HG03520 (cell line): Measurements from ENCODE around the gene UNC119.

Experiments used
- ATAC-seq: cut with Tn5 transposase; IDR thresholded peaks from one replicate; pipeline ENCODE4 v1.9.1; 2021; ENCODE audit warnings: mild to moderate bottlenecking, moderate library complexity; ENCODE audit not compliant: unreplicated experiment

Gene UNC119

DNA sequence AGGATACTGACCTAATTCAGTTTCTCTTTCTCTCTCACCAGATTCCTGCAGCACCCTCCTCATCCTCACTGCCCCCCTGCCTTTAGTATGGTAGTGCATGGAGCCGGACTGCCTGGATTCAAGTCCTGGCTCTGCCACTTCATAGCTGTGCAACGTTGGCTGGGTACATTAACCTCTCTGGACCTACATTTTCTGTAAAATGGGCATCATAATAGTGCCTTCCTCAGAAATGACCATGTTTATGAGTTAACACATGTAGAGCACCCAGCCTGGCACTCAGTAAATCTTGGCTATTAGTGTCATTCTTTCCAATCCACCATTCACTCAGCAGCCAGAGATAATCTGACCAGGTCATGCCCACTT is 7.3 kb downstream of the UNC119 start:
- no peak for ATAC-seq

GRCh38 chr17:28544402-28545140 is 7.9 kb downstream of the UNC119 start:
- no peak for ATAC-seq

DNA sequence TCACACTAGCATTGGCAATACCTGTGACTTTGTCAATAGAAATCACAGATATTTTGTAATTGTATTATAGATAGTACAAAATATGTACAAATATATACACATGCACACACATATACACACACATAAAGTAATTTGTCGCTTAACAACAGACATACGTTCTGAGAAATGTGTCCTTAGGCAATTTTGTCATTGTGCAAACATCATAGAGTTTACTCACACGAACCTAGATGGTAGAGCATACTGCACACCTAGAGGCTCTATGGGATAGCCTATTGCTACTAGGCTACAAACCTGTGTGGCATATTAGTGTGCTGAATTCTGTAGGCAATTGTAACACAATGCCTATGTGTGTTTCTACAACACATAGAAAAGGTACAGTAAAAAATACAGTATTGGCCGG is 11.0 kb downstream of the UNC119 start:
- no peak for ATAC-seq

GRCh38 chr17:28540231-28540630 is 12.2 kb downstream of the UNC119 start:
- no peak for ATAC-seq

- ATAC-seq = no peak
These were observed 14.0 kb downstream of the UNC119 start for GRCh38 chr17:28538296-28538895.

DNA sequence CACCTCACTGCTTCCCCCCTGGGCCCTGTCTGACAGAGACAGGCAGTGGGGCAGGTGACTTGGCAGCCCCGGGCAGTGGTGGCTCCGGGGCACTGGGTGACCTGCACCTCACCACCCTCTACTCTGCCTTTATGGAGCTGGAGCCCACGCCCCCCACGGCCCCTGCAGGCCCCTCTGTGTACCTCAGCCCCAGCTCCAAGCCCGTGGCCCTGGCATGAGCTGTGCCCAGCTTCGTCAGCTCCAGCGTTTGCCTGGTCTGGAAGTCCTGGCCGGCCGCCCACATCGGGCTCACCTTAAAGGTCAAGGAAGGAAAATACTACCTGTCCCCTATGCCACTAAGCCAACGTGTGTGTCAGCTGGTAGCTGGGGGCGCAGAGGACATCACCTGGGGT is 15.2 kb downstream of the UNC119 start:
- ATAC-seq = no peak

DNA sequence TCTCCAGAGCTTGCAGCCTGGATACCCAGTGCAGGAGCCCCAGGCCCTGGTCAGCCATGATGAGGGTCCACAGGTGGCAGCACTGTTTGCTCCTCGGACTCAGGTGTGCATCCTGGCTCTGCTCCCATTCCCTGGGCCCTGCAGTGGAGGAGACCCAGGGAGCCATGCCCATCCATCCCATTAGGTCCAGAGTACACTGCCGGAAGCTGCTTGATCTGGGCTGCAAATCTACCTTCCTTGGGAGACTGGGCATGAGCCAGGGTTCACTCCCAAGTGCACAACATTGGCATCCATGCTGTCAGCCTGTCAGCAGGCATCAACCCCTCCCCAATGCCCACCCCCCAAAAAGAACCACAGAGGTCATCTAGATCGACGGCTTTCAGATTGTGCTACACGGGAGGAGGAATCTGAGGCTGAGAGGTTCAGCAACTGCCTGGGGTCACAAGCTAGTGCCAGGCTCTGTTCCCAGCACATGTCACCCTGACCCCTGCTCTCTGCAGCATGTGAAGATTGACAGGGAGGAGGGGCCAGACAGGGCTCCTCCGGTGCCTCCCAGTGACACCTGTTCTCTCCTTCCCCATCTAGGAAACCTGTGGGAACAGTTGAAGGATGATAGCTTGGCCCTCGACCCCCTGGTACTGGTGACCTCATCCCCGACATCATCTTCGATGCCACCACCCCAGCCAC is 15.7 kb downstream of the UNC119 start:
- no peak for ATAC-seq

- ATAC-seq = no peak
These were observed 17.6 kb downstream of the UNC119 start for GRCh38 chr17:28534740-28535375.

DNA sequence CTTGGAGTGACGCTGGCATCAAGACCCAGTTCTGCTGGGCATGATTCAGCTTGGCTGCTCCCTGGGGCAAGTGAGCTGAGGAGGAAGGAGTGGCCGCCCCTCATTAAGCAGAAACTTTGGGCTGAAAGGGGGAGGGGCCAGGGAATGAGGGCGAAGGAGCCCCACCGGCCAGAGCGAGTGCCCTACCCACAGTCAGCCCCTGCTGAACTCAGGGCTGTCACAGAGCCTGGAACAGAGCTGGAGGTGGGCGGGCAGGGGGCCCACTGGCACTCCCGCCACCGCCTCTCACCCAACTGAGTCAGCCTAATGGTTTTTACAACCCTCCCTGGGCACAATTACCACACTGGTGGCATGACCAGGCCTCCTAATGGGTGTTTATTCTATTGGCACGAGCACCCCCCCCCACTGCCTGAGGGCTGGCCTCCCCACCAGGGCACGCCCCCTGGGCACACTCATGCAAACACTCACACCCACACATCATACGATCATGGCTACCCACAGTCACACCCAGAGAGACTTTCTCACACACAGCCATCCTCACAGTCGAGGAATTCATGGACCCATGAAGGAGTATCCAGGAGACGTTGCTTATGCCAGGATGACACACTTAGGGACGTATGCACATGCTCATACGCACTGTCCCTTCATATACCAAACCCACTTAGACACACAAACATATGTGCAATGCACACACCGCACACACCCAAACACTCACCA is 19.2 kb downstream of the UNC119 start:
- ATAC-seq = no peak

DNA sequence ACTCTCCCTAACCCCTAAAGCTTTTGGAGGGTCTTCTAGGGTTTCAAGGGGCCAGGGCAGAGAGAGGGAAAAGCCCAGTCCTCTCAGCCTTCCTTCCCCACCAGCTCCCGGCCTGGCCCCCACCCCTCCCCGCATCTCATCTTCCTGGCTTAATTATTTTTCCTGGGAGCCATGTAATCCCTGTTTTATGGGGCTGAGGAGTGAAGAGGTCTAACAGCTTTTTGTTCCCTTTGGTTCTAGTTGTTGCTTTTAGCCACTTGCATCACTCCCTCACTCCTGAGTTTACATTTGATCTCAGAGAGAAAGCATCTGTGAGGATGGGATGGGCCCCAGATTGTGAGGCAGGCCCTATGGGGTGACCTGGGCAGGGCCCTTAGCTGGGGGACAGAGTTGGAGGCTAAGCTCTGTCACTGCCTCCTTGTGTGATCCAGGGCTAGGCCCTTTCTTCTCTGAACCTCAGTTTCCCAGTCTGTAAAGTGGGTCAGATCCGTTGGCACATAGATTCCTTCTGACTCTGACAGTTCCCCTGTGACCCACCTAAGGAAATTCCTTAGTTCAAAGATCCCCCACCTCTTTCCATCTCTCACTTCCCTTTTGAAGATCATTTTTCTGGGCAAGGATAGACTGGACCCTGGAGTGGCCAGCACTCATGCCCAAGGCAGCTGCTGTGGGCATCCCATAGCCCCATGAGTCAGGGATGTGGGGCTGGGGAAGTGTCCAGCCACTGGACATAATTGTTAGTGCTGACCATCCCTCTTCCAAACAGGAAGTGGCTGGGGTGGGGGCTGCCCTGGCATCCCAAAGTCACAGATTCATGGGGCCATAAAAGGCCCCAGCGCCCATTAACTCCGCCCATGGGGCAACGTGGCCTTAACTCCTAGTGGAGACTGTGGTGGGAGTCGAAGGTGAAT is 20.1 kb downstream of the UNC119 start:
- ATAC-seq = no peak

DNA sequence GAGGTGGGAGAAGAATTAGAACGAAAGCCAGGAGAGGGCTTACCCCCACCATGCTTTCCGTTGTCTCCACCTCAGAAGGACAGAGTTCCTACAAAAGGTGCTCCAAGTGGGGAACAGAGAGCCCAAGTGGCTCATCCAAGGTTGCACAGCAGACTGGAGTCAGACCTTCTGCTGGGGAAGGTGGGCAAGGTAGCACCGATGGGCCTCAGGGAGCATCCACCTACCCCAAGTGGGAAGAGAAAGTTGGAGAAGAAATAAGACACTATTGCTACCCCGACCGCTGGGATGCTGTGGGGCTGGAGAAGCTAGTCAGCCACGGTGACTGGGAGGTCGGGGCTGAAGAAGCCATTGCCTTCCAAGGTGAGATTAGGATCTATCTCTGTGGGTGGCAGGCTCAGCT is 21.5 kb downstream of the UNC119 start:
- ATAC-seq = no peak

- no peak for ATAC-seq
These were observed 22.2 kb downstream of the UNC119 start for GRCh38 chr17:28530250-28530649.

DNA sequence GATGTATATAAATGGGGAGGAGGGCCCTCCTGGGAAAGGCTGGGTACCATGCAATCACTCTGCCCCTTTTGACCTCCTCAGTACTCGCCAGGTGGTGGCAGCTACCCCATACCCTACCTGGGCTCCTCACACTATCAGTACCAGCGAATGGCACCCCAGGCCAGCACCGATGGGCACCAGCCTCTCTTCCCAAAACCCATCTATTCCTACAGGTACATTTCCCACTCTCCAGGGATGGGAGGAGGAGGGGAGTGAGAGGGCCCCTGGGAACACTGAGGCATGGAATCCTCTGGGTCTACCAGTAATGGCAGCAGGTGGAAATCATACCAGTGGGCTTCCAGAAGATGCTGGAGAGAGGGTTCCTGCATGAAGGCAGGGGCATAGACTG is 23.4 kb downstream of the UNC119 start:
- no peak for ATAC-seq

GRCh38 chr17:28528327-28529012 is 24.0 kb downstream of the UNC119 start:
- ATAC-seq = no peak

DNA sequence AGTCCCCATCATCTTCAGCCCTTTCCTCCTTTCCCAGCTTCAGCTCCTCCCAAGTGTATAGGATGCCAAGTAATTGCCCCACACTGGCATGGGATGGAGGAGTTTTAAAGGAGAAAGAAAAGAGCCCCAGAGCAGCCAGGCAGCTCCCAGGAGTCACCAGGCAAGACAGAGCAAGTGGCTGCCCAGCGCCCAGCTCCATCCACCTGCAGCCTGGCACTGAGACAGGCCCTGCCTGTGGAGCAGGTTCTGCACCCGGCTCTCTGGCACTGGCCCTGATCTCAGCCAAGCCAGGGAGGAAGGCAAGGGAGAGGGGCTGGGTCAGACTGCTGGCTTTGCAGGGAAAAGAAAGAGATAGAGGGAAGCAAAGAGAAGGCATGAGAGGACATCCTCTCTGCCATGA is 24.6 kb downstream of the UNC119 start:
- ATAC-seq = no peak

DNA sequence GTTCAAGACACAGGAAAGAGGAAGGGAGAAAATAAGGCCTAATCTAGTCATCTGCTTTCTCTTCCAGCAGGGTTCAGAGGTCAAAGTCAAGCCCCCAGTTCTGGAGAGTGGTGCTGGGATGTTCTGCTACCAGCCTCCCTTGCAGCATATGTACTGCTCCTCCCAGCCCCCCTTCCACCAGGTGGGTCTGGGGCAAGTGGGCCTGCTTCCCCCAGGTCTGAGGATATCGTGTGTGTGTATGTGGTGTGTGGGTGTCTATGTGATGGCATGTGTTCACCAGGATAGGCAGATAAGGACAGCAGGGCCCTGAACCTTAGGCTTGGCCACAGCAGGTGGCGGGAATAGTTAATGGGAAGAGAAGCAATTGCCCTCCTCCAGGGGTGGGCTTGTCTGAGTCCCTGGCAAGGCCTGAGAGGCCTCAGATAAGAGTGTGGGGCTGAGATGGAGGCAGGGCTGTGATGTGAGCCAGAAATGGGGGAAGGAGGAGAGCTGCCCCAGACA is 25.2 kb downstream of the UNC119 start:
- no peak for ATAC-seq

DNA sequence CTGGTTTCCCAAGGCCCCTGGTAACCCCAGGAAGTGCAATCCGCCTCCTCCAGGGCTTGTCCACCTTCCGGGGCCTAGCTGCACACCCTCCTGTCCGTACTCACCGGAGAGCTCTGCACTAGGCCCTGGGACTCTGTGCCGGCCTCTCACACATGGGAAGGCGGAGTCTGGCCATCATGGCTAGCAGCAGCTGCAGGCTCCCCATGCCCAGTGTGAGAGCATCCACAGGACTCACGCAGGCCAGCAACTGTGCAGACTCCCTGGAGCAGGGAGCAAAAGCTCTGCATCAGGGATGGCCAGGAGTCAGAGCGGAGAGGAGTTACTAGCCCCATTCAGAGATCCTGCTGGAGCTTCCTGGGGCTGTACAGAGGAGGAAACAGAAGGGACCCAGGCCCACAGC is 26.0 kb downstream of the UNC119 start:
- no peak for ATAC-seq

DNA sequence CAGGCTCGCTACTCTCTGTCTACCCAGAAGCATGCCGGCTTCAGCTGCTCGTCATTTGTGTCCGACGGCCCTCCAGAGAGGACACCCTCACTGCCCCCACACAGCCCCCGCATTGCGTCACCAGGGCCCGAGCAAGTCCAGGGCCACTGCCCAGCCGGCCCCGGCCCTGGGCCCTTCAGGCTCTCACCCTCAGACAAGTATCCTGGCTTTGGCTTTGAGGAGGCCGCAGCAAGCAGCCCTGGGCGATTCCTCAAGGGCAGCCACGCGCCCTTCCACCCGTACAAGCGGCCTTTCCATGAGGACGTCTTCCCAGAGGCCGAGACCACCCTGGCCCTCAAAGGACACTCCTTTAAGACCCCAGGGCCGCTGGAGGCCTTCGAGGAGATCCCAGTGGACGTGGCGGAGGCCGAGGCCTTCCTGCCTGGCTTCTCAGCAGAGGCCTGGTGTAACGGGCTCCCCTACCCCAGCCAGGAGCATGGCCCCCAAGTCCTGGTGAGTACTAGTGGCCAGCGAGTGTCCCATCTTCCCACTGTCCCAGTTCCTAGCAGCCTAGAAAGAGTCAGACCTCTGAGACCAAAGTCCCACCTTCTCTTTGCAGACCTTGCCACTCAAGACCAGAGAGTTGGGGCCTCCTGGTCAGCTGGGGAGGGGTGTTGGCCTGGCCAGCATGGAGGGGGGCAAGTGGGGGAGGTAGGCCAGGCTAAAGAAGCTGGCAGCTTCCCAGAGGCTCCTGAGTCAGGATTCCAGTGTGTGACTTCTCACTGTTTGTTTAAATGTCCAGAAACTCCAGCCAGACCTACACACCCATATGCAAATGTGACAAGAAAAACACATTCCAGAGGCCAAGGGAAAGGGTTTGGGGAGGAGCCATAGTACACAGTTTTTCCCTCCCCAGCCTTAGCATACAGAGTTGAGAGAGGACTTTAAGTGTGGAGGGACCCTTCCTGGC is 27.7 kb downstream of the UNC119 start:
- no peak for ATAC-seq
